Epithelial cell of proximal tubule (primary cell): Measurements from ENCODE around the gene TOMM40L. TPM values are rescaled to one million over a fixed set of nuclear protein-coding genes. Genes with fewer than 3 reads are reported as not detected.
A peak's percentile ranks its signal among the peaks of the same experiment; 100 is the strongest.

Source experiments
- DNase-seq: peaks from one replicate; pipeline ENCODE4 v3.0.0-alpha.2; 2011; ENCODE audit warnings: low read depth
- H3K4me3 ChIP-seq: 2 replicates; pipeline ENCODE4 v1.5.1; 2011; ENCODE audit warnings: low read depth, mild to moderate bottlenecking, low read length
- total RNA-seq: library from RNA; depleted of rRNA; stranded (reverse); fragments of >200 nt; gene quantifications from 2 replicates; pipeline ENCODE4 v1.2.3, GENCODE V29; 2015
- TF ChIP-seq, protein P1 (sequence below): conservative IDR thresholded peaks from 2 replicates; pipeline ENCODE4 v1.5.1; 2012; ENCODE audit warnings: low read depth, mild to moderate bottlenecking, low read length

The TOMM40L gene
- total RNA-seq, 1 donor from 2014 or later: 6.2 TPM

DNA sequence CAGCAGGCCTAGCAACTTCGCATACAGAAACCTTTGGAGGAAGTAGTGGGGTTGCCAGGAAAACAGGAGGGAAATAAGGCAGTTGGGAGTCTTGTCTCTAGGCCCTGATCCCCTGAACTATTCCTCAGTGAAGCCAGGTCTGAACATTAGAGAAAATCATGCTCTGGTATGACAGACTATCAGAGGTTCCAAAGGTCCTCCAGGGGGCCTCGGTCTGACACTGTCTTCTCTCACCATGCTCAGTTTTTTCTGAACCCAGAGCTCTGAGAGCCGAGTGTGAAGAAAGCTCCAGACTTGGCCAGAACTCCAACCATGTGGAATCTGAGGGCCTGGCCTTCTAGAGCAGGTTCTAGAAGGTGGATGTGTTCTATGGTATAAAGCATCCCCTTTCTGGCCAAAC, 4.0 kb downstream of the TOMM40L start:
- H3K4me3 ChIP-seq: no peak overlapping the region
- TF ChIP-seq, protein P1, sequence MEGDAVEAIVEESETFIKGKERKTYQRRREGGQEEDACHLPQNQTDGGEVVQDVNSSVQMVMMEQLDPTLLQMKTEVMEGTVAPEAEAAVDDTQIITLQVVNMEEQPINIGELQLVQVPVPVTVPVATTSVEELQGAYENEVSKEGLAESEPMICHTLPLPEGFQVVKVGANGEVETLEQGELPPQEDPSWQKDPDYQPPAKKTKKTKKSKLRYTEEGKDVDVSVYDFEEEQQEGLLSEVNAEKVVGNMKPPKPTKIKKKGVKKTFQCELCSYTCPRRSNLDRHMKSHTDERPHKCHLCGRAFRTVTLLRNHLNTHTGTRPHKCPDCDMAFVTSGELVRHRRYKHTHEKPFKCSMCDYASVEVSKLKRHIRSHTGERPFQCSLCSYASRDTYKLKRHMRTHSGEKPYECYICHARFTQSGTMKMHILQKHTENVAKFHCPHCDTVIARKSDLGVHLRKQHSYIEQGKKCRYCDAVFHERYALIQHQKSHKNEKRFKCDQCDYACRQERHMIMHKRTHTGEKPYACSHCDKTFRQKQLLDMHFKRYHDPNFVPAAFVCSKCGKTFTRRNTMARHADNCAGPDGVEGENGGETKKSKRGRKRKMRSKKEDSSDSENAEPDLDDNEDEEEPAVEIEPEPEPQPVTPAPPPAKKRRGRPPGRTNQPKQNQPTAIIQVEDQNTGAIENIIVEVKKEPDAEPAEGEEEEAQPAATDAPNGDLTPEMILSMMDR: peak; percentile 18
- DNase-seq: no peak

DNA sequence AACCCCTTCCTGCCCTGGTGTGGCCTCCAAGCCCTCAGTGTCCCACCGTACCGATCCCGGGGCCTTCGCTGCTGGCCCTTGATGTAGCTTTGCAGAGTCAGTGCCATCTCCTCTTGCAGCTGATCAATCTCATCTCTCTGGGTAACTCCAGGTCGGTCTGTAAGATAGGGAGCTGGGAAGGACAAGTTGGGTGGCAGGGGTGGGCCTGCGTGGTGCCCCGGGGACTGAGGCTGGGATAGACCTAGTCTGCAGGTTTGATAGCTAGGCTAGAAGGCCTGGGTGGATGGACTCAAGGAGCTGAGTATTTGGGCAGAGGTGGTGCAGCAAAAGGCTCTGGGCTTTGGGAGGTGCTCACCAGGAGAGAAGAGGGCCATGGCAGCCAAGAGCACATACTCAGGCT, 4.9 kb downstream of the TOMM40L start:
- DNase-seq: no peak
- H3K4me3 ChIP-seq: no peak overlapping the region
- TF ChIP-seq, protein P1: no peak

DNA sequence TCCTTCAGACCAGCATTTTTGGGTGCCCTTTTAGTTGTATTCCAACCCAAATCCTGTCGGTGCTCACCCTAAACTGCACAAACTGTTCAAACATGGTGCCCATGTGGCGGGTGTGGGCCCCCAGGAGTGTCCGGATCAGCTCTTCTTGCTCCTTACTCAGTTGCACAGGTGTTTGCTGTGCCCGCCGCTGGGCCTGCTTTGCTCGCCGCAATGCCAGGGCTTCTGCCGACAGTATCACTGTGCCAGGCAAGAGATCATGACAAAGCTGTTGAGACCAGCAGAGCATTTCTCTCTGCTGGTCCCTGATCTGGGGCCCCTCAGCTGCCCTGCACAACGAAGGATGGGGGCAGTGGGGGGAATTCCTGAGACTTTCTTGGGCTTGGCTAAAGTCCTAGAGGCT, 7.2 kb downstream of the TOMM40L start:
- DNase-seq: no peak
- TF ChIP-seq, protein P1: no peak
- H3K4me3 ChIP-seq: no peak overlapping the region

DNA sequence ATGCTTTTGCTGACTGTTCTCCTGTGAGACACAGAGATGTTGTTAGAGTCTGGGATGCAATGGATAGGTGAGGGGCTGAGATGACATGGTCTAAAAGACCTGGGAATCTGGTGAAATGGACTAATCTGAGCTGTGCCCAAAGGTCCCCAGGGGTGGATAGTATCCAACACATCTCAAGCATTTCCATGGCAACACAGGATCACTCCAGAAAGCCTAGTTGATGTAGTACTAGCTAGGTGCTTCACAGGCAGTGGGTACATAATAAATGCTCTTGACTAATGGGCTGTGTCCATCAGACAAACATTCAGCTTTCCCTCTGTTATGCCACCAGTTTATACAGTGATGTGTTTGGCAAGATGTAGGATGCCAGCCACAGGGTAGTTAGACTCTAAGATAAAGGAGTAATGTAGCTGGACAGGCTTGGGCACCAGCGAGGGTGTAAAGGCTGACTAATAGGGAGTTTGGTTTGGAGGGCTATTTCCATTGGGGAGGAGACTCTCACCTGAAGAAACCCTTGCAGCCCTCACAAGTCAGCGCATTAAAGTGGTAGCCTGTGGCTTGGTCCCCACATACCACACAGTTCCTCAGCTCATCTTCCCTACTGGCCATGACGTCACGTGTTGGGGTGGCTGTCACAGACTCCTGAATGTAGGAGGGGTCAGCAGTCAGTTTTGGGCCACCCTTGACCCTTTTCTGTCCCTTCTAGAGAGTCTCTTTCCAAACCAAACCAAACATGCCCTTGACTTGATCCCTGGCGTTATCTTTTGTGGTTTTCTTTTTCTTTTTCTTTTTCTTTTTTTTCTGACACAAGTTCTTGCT, 10.3 kb downstream of the TOMM40L start:
- TF ChIP-seq, protein P1: no peak
- H3K4me3 ChIP-seq: no peak overlapping the region
- no peak for DNase-seq

DNA sequence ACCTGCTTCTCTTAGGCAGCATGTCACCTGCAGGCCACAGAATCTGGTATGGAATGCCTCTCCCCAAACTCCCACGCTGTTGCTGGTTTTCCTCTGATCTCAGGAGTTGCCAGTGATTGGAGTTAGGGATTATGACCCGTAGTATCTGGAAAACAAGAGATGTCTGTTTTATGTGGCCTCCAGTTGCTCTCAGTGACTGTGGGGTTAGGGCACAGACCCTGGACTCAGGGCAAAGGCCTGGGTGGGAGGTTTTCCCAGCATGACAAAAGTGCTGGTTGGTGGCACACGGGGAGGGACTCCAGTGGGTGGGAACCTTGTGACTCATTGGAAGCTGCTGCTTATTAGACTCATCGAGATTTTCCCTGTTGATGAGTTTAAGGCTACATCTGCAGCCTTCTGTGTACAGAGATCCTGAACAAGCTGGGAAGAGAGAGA, 12.2 kb downstream of the TOMM40L start, which contains the start of gene NR1I3:
NR1I3 (minus strand) TSS at position 165 of the 435 bp plus-strand sequence. CDS start 1,638 bp downstream, outside the sequence.
- DNase-seq: no peak

DNA sequence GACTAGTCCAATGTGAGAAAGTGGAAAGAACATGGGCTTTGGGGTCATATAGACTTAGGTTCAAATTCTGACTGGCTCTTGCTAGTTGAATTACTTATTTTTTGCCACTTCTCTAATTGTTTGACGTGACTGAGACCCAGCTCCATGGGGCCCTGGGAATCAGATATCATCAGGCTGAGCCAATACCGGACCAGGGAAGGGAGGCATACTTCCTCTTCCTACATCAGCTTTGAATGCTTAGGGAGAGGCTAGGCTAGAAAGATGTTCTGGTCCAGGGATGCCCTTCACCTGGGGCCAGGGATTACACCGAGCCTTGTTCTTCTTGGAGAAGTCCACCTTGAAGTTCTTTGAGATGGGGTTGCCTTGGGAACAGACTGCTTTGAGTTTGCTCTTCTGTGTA, 15.8 kb downstream of the TOMM40L start:
- DNase-seq: no peak
- TF ChIP-seq, protein P1: no peak
- no peak overlapping the region for H3K4me3 ChIP-seq

More for the DNA sequence above, 12.2 kb downstream of the TOMM40L start, which contains the start of gene NR1I3:
- TF ChIP-seq, protein P1: no peak
- H3K4me3 ChIP-seq: no peak within 1 kb of the TSS

DNA sequence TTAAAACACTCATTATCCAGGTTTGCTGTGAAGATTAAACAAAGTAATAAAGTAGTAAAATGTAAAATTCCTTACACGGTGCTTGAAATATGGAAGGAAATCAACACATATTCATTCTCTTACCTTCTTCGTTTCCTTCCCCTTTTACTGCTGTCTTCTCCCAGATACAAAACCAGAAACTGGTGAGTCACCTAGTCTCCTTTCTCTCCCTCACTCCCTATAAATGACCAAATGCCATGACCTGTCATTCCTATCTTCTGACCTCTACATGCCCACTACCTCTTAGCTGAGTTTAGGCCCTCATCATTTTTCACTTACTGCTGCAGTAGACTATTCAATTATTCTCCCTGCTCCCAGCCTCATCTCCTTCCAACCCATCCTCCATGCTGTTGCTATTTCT, 16.5 kb downstream of the TOMM40L start:
- DNase-seq: no peak
- no peak overlapping the region for H3K4me3 ChIP-seq
- TF ChIP-seq, protein P1: no peak
